Measurements from ENCODE around the gene DDX3X.
"Not testable (repeated sequence)": the region's sequence is repeated elsewhere in the genome, so short reads cannot be mapped to it uniquely, and the experiment has no call there.

Gene DDX3X

DNA sequence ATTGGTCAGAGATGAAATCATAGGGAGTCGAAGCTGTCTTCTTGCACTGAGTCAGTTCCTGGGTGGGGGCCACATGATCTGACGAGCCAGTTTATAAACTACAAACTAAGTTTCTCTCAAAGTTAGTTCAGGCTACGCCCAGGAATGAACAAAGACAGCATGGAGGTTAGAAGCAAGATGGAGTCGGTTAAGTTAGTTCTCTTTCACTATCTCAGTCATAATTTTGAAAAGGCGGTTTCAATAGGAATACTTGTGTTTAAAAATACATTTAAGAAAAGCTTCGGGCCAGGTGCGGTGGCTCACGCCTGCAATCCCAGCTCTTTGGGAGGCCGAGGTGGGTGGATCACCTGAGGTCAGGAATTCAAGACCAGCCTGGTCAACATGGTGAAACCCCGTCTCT is 77.3 kb downstream of the DDX3X start:
- DNase-seq (ENCODE audit: low read depth, low spot score), result not testable (repeated sequence)

DNA sequence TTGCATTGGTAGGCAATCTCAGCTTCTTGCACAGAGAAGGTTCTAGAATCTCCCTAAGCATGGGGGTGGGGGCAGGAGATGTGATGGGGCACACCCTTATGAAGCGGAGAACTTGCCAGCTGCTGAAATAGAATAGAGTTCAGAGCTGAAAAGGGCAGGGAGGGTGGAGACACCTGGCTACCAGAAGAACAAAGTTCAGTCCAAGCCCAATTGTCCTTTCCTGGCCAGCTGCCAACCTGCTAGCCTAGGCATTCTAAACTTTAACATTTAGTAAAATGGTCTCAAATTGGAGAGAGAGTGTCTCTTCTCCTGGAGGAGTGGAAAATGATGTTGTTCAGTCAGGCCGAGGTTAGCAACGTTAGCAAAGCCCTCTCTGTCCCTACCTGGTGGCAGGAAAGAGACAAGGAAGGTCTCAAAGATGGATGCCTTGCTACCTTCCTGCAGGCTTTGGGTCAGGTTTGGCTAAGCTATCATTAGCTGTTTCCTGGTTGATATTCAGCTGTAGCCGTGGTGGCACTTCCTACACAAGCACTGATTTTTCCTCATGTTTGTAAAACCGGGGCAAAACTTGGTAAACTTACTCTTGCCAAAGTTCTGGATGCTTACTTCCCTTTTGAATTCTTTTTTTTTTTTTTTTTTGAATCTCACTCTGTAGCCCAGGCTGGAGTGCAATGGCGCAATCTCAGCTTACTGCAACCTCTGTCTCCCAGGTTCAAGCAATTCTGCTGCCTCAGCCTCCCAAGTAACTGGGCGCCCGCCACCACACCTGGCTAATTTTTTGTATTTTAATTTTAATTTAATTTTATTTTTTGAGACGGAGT is 78.5 kb downstream of the DDX3X start:
- no peak for DNase-seq (ENCODE audit: low read depth, low spot score)

All from smooth muscle cell of the brain vasculature (primary cell).